Lower lobe of right lung (tissue), 2 donors: ENCODE data around the gene NECTIN4. TPM values are rescaled to one million over a fixed set of nuclear protein-coding genes. Genes with fewer than 3 reads are reported as not detected.

Source experiments
- ATAC-seq, 2 donors: fragments of 200-7000 bp; cut with Tn5 transposase; one replicate each; pipeline ENCODE4 v1.9.1; 2020 to 2022; ENCODE audit warnings: mild to moderate bottlenecking in 2 of 2, moderate library complexity in 2 of 2
- DNase-seq: peaks from one replicate; pipeline ENCODE4 v3.0.0-alpha.2; 2020
- H3K27ac ChIP-seq: fragments of 200-600 bp; one replicate; pipeline ENCODE4 v1.8.0; 2022
- H3K27me3 ChIP-seq: fragments of 200-600 bp; one replicate; pipeline ENCODE4 v1.8.0; 2022; ENCODE audit warnings: low read depth
- H3K36me3 ChIP-seq: fragments of 200-600 bp; one replicate; pipeline ENCODE4 v1.8.0; 2022; ENCODE audit warnings: mild to moderate bottlenecking
- H3K4me1 ChIP-seq: fragments of 200-600 bp; one replicate; pipeline ENCODE4 v1.8.0; 2022
- H3K4me3 ChIP-seq: fragments of 200-600 bp; one replicate; pipeline ENCODE4 v1.8.0; 2022; ENCODE audit warnings: mild to moderate bottlenecking
- H3K9me3 ChIP-seq: fragments of 200-600 bp; one replicate; pipeline ENCODE4 v1.8.0; 2022
- CTCF ChIP-seq: fragments of 200-600 bp; IDR thresholded peaks from one replicate; pipeline ENCODE4 v1.8.0; 2022; ENCODE audit warnings: antibody characterized with exemption, mild to moderate bottlenecking
- intact Hi-C: fragments of 100-400 bp; cut with DNase I; formaldehyde crosslinking; loops from one replicate; pipeline ENCODE4 v1.11.0; 2022
- total RNA-seq: library from RNA; stranded (reverse); fragmentation: NEBNext Ultra II Directional; extraction: Animal tissue kit (Norgen Biotek cat#: 25700); gene quantifications from one replicate; pipeline ENCODE4 v1.2.1, GENCODE V29; 2021
- donor health status: DM: no; HTN: yes; CAD: no; lungs with severe emphysema.

The NECTIN4 gene
- total RNA-seq, 1 donor from 2014 or later, result 6.2 TPM

- H3K27ac ChIP-seq, result no peak overlapping the region
- H3K36me3 ChIP-seq, result no peaks in the 10 kb centered on the region
- intact Hi-C loops, result no loop called here
- H3K4me1 ChIP-seq, result peaks cover 17% of the 10 kb centered on the region
- no peaks in the 10 kb centered on the region for H3K9me3 ChIP-seq
- no peak for TF ChIP-seq CTCF
- H3K27me3 ChIP-seq, result no peaks in the 10 kb centered on the region
- DNase-seq (no peak), ATAC-seq (no peak)
- H3K4me3 ChIP-seq, result no peak overlapping the region
Measured at GRCh38 chr1:161091093-161091492, 1.7 kb upstream of the NECTIN4 start.

- Histone ChIP-seq H3K27me3 (no peaks in the 10 kb centered on the region), H3K27ac (no peak overlapping the region), H3K9me3 (no peaks in the 10 kb centered on the region), H3K36me3 (no peaks in the 10 kb centered on the region), H3K4me1 (peaks cover 16% of the 10 kb centered on the region), H3K4me3 (no peak overlapping the region)
- ATAC-seq (no peak), DNase-seq (no peak)
- intact Hi-C loops, result no loop called here
- no peak for TF ChIP-seq CTCF
Measured at GRCh38 chr1:161090617-161091016, 1.3 kb upstream of the NECTIN4 start.

- DNase-seq, result no peak
- Histone ChIP-seq H3K27me3 (no peaks in the 10 kb centered on the region), H3K27ac (peak overlapping the region; percentile 71), H3K4me1 (peaks cover 13% of the 10 kb centered on the region), H3K36me3 (no peaks in the 10 kb centered on the region), H3K9me3 (no peaks in the 10 kb centered on the region), H3K4me3 (no peak overlapping the region)
- intact Hi-C loops, result no loop called here
- peak in 1 of 2 donors; percentile 8 for ATAC-seq
- TF ChIP-seq CTCF, result no peak
Measured at GRCh38 chr1:161089938-161090337, 580 bp upstream of the NECTIN4 start.

GRCh38 chr1:161088587-161089110 is 709 bp downstream of the NECTIN4 start:
- H3K27ac ChIP-seq, result peak overlapping the region; percentile 71
- peak overlapping the region; percentile 49 for H3K4me3 ChIP-seq
- ATAC-seq, result peak; percentile 52 to 72

GRCh38 chr1:161086457-161086856 is 2.9 kb downstream of the NECTIN4 start:
- intact Hi-C loops, result no loop called here
- TF ChIP-seq CTCF, result no peak
- H3K27ac ChIP-seq, result peak overlapping the region; percentile 14
- H3K36me3 ChIP-seq, result no peaks in the 10 kb centered on the region
- ATAC-seq (no peak), DNase-seq (no peak)
- H3K9me3 ChIP-seq, result no peaks in the 10 kb centered on the region
- H3K4me1 ChIP-seq, result peaks cover 30% of the 10 kb centered on the region
- H3K27me3 ChIP-seq, result no peaks in the 10 kb centered on the region
- H3K4me3 ChIP-seq, result no peak overlapping the region

More at GRCh38 chr1:161088587-161089110, 709 bp downstream of the NECTIN4 start:
- Histone ChIP-seq H3K36me3 (no peaks in the 10 kb centered on the region), H3K4me1 (peaks cover 21% of the 10 kb centered on the region), H3K27me3 (no peaks in the 10 kb centered on the region), H3K9me3 (no peaks in the 10 kb centered on the region)
- DNase-seq, result no peak
- TF ChIP-seq CTCF, result no peak
- intact Hi-C loops, result no loop called here

- H3K4me3 ChIP-seq, result no peak overlapping the region
- no peaks in the 10 kb centered on the region for H3K9me3 ChIP-seq
- no peaks in the 10 kb centered on the region for H3K36me3 ChIP-seq
- no peak for TF ChIP-seq CTCF
- ATAC-seq (no peak), DNase-seq (no peak)
- intact Hi-C loops, result no loop called here
- no peaks in the 10 kb centered on the region for H3K27me3 ChIP-seq
- peak overlapping the region; percentile 18 for H3K27ac ChIP-seq
- peaks cover 35% of the 10 kb centered on the region for H3K4me1 ChIP-seq
Measured at GRCh38 chr1:161085165-161085564, 4.2 kb downstream of the NECTIN4 start.
